Activated CD4-positive, alpha-beta T cell treated with anti-CD3 and anti-CD28 coated beads, Interleukin-2, amount 10 ng/mL, durations not matched to agents 7 days and 5 days (primary cell): Measurements from ENCODE around the gene PROM2. TPM values are rescaled to one million over a fixed set of nuclear protein-coding genes. Genes with fewer than 3 reads are reported as not detected.

Source experiments
- CTCF ChIA-PET: fragments of 350-600 bp; sonication (Branson Sonifier 250); formaldehyde crosslinking; loops from one replicate; lab custom pipeline; 2021; ENCODE audit warnings: antibody characterized with exemption; lab: Charles Lee
- POLR2A ChIA-PET: fragments of 350-600 bp; sonication (Branson Sonifier 250); formaldehyde crosslinking; loops from one replicate; lab custom pipeline; 2021; ENCODE audit warnings: antibody characterized with exemption; lab: Charles Lee
- DNase-seq: peaks from one replicate; pipeline ENCODE4 v3.0.0-alpha.2; 2020
- H3K27ac Mint-ChIP-seq: one replicate; pipeline ENCODE4 v1.8.0; 2021; ENCODE audit warnings: mild to moderate bottlenecking, moderate library complexity, mixed read lengths
- H3K27me3 Mint-ChIP-seq: one replicate; pipeline ENCODE4 v1.8.0; 2021; ENCODE audit warnings: mixed read lengths
- H3K36me3 Mint-ChIP-seq: one replicate; pipeline ENCODE4 v1.8.0; 2021; ENCODE audit warnings: low read depth, mixed read lengths
- H3K4me1 Mint-ChIP-seq: one replicate; pipeline ENCODE4 v1.8.0; 2021; ENCODE audit warnings: mixed read lengths
- H3K4me3 Mint-ChIP-seq: one replicate; pipeline ENCODE4 v1.8.0; 2021; ENCODE audit warnings: mild to moderate bottlenecking, moderate library complexity, mixed read lengths
- H3K9me3 Mint-ChIP-seq: one replicate; pipeline ENCODE4 v1.8.0; 2021; ENCODE audit warnings: mixed read lengths
- total RNA-seq, 2 experiments: library from RNA; stranded (reverse); gene quantifications; one replicate each; pipeline ENCODE4 v1.2.3, GENCODE V29; 2021

PROM2 gene
- total RNA-seq, 2 experiments from 2014 or later: 0.08 to 0.42 TPM

DNA sequence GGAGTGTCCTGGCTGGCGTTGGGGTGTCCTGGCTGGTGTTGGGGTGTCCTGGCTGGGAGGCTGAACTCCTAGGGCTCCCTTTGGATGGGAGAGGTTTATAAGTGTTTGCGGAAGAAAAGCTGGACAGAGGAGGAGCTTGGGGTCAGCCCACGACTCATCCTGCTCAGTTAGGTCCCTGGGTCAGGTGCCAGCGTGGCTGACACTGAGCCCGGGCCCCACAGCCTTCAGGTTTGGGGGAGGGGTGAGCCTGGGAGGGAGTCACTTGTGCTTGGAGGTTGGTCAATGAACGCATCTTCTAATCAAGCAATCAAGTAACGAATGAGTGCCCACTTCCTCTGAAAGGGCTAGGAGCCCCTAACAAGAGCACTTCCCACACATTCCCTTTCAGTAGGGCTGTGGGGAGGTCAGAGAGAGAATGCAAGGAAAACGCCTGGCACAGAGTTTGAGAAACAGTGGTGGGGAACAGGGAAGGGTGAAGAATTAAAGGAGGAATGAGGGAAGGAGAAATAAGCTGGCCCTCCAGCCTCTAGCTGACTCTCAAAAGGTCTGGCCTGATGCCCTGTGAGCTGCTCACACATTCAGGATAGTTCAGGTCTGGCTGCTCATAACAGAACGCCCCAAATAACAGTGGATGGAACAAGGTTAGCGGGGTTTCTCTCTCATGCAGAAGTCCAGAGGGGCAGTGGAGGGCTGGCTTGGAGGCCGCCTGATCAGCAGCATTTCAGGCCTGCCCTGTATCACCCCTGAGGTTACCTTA lies 23.6 kb downstream of the PROM2 start:
- Mint-ChIP-seq H3K4me1 (no peaks in the 10 kb centered on the region), H3K27ac (no peak overlapping the region), H3K9me3 (no peaks in the 10 kb centered on the region), H3K36me3 (no peaks in the 10 kb centered on the region), H3K4me3 (no peak overlapping the region), H3K27me3 (no peaks in the 10 kb centered on the region)
- DNase-seq: no peak
- POLR2A ChIA-PET: no interaction called here
- CTCF ChIA-PET: no interaction called here

- no peak overlapping the region for H3K27ac Mint-ChIP-seq
- no peaks in the 10 kb centered on the region for H3K4me1 Mint-ChIP-seq
- no peaks in the 10 kb centered on the region for H3K9me3 Mint-ChIP-seq
- H3K27me3 Mint-ChIP-seq: no peaks in the 10 kb centered on the region
- no peak for DNase-seq
- H3K36me3 Mint-ChIP-seq: no peaks in the 10 kb centered on the region
- no peak overlapping the region for H3K4me3 Mint-ChIP-seq
- ChIA-PET CTCF (interaction anchor here (1.0 kb wide), 1 partner anchor 16 kb away, joined by 4 read pairs; no protein-coding TSS in a partner anchor), POLR2A (no interaction called here)
Observed at GRCh38 chr2:95298486-95299111, 24.4 kb downstream of the PROM2 start.

GRCh38 chr2:95299961-95300360 lies 25.7 kb downstream of the PROM2 start:
- Mint-ChIP-seq H3K27me3 (no peaks in the 10 kb centered on the region), H3K4me1 (no peaks in the 10 kb centered on the region), H3K36me3 (no peaks in the 10 kb centered on the region), H3K27ac (no peak overlapping the region), H3K9me3 (no peaks in the 10 kb centered on the region), H3K4me3 (no peak overlapping the region)
- DNase-seq: no peak
- ChIA-PET POLR2A (no interaction called here), CTCF (interaction anchor here (1.0 kb wide), 1 partner anchor 18 kb away, joined by 4 read pairs; no protein-coding TSS in a partner anchor)

- Mint-ChIP-seq H3K27ac (no peak overlapping the region), H3K27me3 (no peaks in the 10 kb centered on the region), H3K4me1 (no peaks in the 10 kb centered on the region), H3K36me3 (no peaks in the 10 kb centered on the region), H3K4me3 (no peak overlapping the region), H3K9me3 (no peaks in the 10 kb centered on the region)
- POLR2A ChIA-PET: no interaction called here
- CTCF ChIA-PET: no interaction called here
- no peak for DNase-seq
Observed at GRCh38 chr2:95300450-95300849, 26.2 kb downstream of the PROM2 start.

DNA sequence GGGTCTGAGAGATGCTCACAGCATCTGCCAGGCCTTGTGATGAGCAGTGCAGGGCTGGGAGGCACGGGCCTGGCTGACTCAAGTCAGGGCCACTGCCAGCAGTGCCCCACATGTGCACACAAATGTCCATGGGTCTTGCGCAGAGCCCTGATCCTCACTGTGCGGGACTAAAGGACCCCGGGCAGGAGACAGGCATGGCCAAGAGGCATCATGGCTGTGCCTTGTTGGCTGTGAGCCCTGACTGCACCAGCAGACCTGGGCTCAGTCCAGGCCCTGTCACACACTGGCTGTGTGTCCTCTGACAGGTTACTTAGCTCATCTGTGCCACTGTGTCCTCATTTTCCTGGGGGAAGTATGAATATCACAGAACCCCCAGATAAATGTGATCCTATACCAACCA lies 26.9 kb downstream of the PROM2 start:
- H3K4me1 Mint-ChIP-seq: no peaks in the 10 kb centered on the region
- H3K4me3 Mint-ChIP-seq: no peak overlapping the region
- no peak overlapping the region for H3K27ac Mint-ChIP-seq
- DNase-seq: no peak
- no peaks in the 10 kb centered on the region for H3K36me3 Mint-ChIP-seq
- POLR2A ChIA-PET: no interaction called here
- no peaks in the 10 kb centered on the region for H3K9me3 Mint-ChIP-seq
- CTCF ChIA-PET: interaction anchor here (1.1 kb wide), 1 partner anchor 28 kb away, joined by 3 read pairs; no protein-coding TSS in a partner anchor
- H3K27me3 Mint-ChIP-seq: no peaks in the 10 kb centered on the region

GRCh38 chr2:95301876-95302641 lies 27.8 kb downstream of the PROM2 start:
- DNase-seq: no peak
- ChIA-PET CTCF (interaction anchor here (1.1 kb wide), 1 partner anchor 27 kb away, joined by 3 read pairs; no protein-coding TSS in a partner anchor), POLR2A (no interaction called here)
- Mint-ChIP-seq H3K9me3 (no peaks in the 10 kb centered on the region), H3K27me3 (no peaks in the 10 kb centered on the region), H3K27ac (no peak overlapping the region), H3K36me3 (no peaks in the 10 kb centered on the region), H3K4me3 (no peak overlapping the region), H3K4me1 (no peaks in the 10 kb centered on the region)

- Mint-ChIP-seq H3K27me3 (no peaks in the 10 kb centered on the region), H3K4me1 (no peaks in the 10 kb centered on the region), H3K36me3 (no peaks in the 10 kb centered on the region), H3K4me3 (no peak overlapping the region), H3K9me3 (no peaks in the 10 kb centered on the region), H3K27ac (no peak overlapping the region)
- CTCF ChIA-PET: no interaction called here
- POLR2A ChIA-PET: no interaction called here
- DNase-seq: no peak
Observed at GRCh38 chr2:95303191-95303919, 29.1 kb downstream of the PROM2 start.

DNA sequence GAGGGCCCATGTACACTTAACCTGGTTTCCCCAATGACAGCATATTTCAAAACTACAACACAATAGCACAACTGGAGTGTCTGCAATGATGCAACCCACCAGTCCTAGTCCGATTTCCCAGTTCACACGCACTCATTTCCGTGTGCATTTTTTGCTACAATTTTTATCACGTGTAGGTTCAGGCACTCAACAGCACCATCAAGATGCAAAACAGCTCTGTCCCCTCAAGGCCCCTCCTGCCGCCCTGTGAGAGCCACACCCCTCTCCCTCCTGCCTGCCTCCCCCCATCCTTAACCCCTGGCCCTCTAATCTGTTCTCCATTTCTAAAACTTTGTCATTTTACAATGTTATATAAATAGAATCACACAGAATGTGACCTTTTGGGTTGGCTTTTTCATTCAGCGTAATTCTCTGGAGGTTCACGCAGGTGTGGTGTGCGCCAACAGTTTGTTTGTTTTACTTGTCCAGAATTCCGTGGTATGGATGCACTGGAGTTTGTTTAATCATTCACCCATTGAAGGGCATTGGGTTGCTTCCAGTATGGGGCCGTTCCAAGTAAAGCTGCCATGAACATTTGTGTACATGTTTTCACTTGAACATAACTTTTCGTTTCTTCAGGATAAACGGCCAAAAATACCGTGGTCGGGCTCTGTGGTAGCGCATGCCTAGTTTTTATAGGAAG lies 31.3 kb downstream of the PROM2 start:
- Mint-ChIP-seq H3K4me3 (no peak overlapping the region), H3K27ac (no peak overlapping the region), H3K9me3 (no peaks in the 10 kb centered on the region), H3K36me3 (no peaks in the 10 kb centered on the region), H3K4me1 (no peaks in the 10 kb centered on the region), H3K27me3 (no peaks in the 10 kb centered on the region)
- CTCF ChIA-PET: no interaction called here
- DNase-seq: no peak
- POLR2A ChIA-PET: no interaction called here

- H3K27ac Mint-ChIP-seq: no peak overlapping the region
- POLR2A ChIA-PET: no interaction called here
- H3K9me3 Mint-ChIP-seq: no peaks in the 10 kb centered on the region
- no peaks in the 10 kb centered on the region for H3K4me1 Mint-ChIP-seq
- H3K4me3 Mint-ChIP-seq: no peak overlapping the region
- H3K27me3 Mint-ChIP-seq: no peaks in the 10 kb centered on the region
- H3K36me3 Mint-ChIP-seq: no peaks in the 10 kb centered on the region
- no peak for DNase-seq
- CTCF ChIA-PET: no interaction called here
Observed at GRCh38 chr2:95306336-95306895, 32.2 kb downstream of the PROM2 start.

DNA sequence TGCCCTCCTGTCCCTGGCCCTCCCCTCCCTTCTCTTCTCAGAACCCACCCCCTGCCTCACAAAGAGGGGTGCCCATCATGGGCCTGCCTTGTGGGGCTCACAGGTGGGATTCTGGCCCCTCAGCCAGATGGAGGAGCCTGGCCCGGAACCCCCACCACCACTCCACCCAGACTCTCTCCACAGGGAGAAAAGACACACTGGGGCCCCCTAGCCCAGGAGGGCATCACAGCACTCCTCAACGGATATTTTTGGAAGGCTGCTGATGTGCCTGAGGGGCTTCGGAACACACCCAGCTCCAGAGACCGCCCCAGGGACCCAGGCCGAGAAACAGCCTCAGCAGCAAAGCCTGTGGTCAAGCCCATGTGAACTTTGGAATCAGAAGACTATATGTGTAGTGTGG lies 32.8 kb downstream of the PROM2 start:
- Mint-ChIP-seq H3K9me3 (no peaks in the 10 kb centered on the region), H3K4me3 (no peak overlapping the region), H3K27ac (no peak overlapping the region), H3K4me1 (no peaks in the 10 kb centered on the region), H3K36me3 (no peaks in the 10 kb centered on the region), H3K27me3 (no peaks in the 10 kb centered on the region)
- no peak for DNase-seq
- CTCF ChIA-PET: interaction anchor here (0.6 kb wide), 1 partner anchor 194 kb away, joined by 3 read pairs; no protein-coding TSS in a partner anchor
- POLR2A ChIA-PET: no interaction called here

DNA sequence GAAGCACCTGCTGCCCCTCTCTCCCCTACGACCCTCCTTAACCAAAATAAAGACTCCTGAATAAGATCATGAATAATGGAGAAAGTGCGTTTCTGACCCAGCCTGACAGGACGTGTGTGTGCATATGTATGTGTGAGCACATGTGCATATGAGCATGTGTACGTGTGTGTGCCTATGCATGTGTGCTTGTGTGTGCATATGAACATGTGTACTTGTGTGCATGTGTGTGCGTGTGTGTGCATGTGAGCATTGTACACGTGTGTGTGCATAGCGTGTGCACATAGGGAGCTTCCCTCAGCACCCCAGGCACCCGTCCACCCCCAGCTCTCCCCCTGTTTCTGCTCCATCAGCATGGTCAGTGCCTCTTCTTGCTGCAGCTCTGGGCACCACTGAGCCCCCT lies 33.6 kb downstream of the PROM2 start:
- POLR2A ChIA-PET: no interaction called here
- no peak overlapping the region for H3K4me3 Mint-ChIP-seq

More for the DNA sequence above, 33.6 kb downstream of the PROM2 start:
- Mint-ChIP-seq H3K27ac (no peak overlapping the region), H3K36me3 (no peaks in the 10 kb centered on the region), H3K4me1 (no peaks in the 10 kb centered on the region), H3K9me3 (no peaks in the 10 kb centered on the region), H3K27me3 (no peaks in the 10 kb centered on the region)
- CTCF ChIA-PET: interaction anchor here (0.6 kb wide), 1 partner anchor 193 kb away, joined by 3 read pairs; no protein-coding TSS in a partner anchor
- no peak for DNase-seq
